HG03025 (cell line): ENCODE data around the gene CHCHD3.

Experiments
- ATAC-seq: cut with Tn5 transposase; IDR thresholded peaks from one replicate; pipeline ENCODE4 v1.9.1; 2021; ENCODE audit warnings: mild to moderate bottlenecking, moderate library complexity; ENCODE audit not compliant: unreplicated experiment, low FRiP score

The CHCHD3 gene

DNA sequence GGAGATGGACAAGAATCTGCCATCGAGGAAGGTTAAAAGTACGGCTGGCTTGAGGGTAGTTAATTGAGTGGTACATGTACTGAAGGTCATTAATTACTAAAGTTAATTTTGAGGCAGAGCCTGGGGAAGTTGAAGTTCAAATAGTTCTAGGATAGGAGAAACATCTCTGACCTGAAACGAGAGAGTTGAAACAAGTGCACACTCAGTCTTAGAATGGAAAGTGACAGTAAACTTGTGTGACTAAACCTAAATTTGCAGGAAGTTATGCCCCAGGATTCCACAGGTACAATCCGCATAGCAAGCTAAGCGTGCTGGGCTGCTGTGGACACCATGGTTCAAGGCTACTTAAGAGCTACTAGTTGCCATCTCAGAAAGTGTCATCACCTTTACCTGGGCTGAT is 209.9 kb downstream of the CHCHD3 start:
- peak; percentile 48 for ATAC-seq

DNA sequence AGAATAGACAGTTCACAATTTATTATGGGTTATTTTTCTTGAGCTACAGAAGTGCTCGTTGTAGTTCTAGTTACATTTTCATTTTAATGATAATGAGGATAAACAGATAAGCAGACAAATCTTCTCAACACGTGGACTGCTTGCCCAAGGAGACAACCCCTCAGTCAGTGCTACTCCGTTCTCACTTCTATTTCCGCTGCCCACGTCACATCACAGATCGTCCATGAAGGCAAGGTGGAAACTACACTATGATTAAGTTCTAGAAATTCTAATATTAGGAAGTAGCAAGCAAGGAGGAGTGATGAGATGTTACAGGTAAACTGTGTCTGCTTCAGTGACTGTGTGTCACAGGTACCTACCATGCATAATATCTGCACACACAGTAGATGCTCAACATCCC is 210.5 kb downstream of the CHCHD3 start:
- peak; percentile 63 for ATAC-seq

DNA sequence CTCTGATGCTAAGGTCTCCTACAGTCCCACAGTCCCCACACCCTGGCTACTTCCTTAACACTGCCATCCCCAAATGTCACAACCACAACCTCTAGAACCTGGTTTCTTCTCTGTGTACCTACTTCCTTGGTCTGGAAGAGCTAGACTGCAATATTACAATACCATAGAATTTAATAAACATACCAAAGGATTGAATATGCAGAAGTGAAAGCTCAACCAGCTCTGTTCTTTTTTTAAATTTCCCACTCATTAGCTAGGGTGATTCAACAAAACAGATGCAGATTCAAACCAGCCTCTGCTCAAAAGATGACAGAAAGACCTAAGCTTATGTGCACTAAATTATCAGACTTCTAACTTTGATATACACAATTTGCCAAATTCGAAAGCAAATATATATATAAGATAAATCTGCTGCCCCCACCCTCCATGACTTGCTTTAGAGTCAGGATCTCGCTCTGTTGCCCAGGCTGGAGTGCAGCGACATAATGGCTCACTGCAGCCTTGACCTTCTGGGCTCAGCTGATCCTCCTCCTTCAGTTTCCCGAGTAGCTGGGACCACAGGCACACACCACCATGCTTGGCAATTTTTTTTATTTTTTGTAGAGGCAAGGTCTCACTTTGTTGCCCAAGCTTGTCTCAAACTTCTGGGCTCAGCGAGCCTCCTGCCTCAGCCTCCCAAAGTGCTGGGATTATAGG is 212.6 kb downstream of the CHCHD3 start:
- ATAC-seq: no peak

DNA sequence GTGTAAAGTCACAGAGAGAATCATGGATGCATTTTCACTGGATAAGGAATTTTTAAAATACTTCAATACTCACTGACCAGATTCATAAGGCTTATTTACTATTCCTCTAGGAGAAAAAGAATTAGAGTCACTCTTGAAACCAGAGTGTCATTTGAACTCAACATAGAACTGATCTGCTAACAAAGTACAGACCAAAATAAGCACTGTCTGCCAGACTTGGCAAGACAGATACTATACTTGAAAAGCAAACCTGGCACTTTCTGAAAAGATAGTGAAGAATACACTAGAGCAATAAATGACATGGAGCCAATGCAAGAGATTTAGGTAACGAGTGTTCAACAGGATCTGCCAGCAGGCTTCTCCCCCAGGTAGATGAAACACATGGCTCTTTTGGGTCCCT is 215.3 kb downstream of the CHCHD3 start:
- ATAC-seq: no peak

DNA sequence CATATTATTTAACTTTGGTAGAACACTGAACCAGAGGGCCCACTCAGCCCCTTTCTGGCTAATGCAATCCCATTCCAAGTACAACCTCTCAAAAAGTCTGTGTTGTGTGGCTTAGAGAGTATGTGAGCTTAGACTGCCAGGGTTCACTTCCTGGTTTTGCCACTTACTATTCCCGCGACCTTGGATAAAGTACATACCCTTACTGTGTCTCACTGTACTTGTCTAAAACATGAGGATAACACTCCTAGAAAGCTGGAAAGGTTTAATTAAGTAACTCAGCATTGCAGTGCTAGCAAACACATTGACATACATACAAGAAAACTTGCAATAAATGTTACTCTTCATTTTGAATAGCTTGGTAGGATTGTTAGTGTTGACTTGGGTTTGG is 215.8 kb downstream of the CHCHD3 start:
- no peak for ATAC-seq

DNA sequence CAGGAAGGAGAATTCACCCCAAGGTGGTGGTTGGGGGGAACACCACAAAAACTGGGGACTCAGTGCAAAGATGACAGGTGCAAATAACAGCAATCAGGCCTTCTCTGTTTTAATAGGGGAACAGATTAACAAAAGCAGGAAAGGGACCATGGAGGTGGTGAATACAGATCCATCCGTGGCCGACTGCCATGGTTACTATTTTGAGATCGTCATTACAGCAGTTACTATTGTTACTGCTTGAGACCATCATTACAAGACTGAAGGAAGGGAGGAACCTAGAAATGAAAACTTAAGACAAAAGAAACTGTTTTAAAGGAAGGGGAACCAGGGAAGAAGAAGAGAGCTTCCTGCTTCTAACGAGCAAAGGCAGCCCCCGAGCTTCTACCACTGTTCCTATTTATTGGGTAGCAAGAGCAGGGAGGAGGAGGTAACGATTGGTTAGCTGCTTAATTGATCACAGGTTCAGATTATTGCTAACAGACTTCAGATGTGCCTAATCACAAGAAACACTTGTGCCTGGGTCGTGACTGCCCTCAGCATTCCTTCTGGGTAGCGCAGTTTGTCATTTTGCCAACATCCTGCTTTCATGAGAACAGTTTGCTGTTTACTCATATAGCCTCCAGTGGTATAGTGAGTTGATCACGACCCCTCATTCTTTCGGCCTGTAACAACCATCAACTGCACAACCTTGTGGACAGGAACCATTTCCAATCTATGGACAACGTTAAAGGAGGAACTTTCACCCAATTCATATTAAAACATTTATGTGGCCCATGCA is 216.3 kb downstream of the CHCHD3 start:
- no peak for ATAC-seq

DNA sequence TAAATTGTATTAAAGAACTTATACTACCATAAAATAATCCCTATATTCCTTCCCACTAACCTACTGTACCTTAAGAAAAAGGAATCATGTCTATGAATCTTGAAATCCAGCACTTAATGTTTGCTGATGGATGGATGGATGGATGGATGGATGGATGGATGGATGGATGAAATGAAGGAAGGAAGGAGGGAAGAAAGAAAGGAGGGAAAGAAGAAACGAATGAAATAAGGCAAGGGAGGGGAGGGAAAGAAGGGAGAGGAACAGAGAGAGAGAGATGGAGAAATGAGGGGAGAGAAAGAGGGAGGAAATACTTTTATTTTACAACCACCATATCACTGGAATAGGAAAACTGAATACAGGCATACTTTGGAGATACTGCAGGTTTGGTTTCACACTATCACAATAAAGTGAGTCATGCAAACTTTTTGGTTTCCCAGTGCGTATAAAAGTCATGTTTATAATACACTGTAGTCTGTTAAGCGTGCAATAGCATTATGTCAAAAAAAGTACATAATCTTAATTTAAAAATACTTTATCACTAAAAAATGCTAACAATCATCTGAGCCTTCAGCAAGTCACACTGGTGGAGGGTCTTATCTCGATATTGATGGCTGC is 219.8 kb downstream of the CHCHD3 start:
- ATAC-seq: no peak

DNA sequence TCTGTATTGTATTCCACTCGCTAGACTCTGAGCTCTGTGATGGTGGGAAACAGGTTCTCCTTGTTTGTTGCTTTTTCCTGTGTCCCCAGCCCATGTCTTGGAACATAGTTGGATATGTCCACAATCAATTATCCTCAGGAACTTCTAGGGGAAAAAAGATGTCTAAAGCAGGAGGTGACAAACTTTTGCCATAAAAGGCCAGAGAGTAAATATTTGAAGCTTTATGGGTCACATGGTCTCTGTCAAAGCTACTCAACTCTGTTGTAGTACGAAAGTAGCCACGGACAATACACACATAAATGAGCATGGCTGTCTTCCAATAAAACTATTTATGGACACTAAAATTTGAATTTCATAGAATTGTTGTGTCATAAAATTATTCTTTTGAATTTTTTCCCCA is 220.5 kb downstream of the CHCHD3 start:
- no peak for ATAC-seq

DNA sequence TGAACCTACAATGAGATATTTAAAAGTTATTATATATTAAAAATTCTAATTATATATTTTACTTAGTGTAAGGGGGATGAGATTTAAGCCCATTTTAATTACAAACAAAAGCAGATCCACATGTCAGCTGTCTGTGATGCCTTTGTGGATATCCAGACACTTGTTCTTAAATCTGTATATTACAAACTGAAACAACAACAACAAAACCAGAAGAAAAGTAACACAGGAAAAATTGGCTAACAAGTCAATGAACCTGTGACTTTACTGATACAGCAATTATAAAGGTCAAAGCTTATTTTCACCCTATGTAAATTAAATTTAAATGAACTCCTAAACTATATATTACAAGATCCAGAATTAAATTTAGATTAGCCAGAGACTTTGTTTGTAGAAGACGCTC is 222.7 kb downstream of the CHCHD3 start:
- ATAC-seq: no peak

DNA sequence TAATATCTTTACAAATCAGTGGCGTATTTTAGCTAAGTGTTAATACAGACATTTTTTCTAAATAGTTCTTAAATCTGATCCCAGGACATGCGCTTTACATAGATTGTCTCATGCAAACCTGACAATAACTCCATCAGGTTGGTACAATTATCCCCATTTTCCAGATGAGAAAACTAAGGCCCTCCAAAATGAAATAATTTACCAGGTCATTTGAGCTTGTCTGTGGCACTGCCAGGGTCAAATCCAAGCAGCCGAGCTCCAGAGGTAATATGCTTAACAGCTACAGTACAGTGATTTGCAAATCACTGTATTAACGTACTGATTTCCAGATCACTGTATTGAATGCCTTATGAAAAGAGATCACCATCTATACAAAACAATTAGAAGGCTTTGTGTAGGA is 223.1 kb downstream of the CHCHD3 start:
- no peak for ATAC-seq

DNA sequence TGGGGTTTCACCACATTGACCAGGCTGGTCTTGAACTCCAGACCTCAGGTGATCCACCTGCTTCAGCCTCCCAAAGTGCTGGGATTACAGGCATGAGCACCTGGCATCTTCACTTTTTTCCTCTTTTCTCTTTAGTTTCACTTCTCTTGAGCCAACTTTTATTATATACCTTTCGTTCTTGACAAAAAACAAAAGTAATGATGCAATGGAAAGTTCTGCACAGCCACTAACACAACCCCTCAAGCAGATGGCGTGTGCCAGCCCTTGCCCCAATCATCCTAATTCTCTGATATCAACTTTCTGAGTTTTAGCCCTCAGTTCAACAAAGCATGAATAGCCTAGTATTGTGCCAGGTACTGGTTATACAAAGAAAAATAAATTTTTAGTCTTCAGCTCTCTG is 223.6 kb downstream of the CHCHD3 start:
- ATAC-seq: no peak

DNA sequence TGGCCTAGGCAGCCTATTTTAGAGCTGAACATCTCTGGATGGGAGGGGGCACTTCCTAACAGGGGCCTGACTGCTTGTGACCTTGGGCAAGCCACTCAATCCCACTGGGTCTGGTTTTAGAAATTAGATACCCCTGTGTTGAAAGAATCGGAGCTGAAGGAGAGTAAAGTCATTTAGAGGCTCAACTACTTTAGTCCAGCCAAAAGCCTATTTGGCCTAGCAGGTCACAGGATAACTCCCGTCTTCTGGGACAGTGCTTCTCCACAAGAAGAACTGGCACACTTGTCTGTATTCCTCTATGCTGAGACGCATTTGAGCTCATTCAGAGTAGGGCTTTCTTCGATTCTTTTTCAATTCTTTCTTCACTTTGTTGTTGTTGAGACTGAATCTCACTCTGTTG is 224.2 kb downstream of the CHCHD3 start:
- ATAC-seq: no peak

DNA sequence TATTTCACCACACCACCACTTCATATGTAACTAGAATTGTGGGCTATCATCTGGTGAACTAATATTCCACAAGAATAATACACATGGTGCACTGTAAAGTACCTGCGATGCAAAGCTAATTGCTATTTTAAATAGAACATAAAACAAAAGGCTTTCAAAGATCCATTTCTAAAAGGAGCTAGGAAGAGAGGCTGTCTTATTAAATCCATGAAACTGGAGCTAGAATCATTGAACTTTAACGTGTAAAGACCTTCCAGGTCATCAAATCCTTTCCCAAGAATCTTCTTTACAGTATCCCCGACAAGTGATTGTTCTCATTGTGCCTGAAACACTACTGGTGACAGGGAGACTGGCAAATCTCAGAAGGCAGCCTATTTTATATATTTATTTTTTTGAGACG is 224.9 kb downstream of the CHCHD3 start:
- ATAC-seq: no peak

DNA sequence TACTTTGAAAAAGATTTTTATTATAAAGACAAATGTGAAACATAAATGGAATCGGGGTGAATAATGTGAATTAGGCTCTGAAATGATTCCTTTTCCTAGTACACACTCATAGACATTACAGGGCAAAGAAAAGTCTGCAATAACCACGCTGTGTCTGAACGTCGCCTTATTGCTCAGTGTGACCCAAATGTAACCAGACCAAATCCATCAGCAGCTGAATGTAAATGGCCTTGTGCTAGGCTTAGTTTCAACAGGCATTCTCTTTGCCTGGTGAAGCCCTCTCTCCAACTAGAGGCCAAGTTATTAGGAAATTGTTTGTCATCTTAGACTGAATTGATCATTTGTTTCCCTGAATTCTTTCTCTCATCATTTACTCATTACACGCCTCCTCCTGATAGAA is 225.5 kb downstream of the CHCHD3 start:
- no peak for ATAC-seq

DNA sequence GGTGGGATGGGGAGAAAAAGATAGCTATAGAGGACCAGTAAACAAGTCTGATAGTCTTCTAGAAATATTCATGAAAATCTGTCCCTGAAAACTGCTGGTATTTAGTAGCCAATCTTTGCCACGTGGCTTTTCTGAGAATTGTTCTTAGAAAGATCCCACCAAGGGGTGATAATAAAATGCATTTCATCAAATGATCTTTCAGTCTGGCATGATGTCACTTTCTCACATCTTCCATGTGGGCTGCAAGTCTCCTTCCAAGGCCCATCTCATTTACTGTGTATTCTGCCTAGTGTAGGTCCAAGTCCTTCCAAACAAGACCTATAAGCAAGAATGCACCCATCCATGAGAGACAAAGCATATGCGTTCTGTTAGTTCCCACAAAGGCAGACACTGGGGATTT is 226.0 kb downstream of the CHCHD3 start:
- no peak for ATAC-seq

DNA sequence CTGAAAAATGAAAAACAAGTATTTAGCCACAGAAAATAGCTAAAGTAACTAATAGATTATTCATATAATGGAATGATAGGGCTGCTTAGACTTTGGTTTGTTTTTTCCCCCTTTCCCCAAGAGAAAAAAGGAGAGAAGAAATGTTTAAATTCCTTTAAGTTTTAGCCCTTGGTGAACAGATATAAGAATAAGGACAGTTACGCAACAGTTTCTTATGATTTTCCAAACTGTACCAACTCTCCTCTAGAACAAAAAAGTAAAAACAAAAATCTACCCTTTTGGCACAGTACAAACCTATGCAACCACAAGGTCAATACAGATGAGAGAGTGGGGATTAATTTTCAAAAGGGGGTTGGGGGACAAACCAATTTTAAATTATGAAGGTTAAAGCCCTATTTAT is 227.7 kb downstream of the CHCHD3 start:
- ATAC-seq: no peak

DNA sequence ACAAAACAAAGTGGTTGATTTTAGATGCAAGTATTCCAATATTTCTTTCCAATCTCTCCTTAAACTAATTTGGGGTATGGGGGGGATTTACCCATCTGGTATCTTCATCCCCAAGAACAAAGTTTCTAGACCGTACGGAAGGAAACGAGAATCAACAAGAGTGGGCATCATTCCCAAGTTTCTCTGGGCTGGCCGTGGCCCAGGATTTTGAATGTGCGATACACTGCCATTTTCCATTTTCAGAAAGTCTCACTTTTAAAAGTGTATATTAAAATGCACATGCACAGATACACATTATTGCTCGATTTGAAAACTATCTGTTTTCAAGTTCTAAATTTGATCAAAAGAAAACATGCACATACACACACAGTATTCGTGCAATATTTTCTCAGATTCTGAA is 234.5 kb downstream of the CHCHD3 start:
- no peak for ATAC-seq

DNA sequence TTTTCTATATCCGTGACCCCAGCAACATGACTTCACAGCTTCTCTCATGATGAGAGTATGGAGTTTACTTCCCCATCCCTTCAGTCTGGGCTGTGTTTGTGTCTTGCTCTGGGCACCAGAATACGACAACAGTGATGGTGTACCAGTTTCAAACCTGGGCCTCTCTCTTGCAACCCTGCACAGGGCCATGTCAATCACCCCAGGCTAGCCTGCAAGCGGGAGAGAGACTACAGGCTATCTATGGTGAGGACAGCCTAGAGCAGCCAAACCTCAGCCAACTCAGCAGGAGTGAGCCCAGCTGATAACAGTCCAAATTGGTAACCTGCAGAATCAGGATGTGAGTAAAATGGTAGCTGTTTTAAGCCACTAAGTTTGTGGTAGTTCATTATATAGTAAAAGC is 235.8 kb downstream of the CHCHD3 start:
- ATAC-seq: no peak

DNA sequence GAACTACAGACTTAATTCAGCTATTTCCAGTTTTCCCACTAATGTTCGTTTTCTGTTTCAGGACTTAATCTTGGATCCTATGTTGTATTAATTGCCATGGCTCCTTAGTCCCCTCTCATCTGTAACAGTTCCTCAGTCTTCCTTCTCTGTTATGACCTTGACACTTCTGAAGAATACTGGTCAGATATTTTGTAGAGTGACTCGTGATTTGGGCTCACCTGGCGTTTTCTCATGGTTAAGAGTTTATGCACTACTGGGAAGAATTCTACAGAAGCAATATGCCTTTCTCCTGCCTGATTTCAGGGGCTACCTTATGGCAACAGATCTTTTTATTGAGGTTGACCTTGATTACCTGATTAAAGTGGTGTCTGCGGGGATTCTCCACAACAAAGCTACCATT is 239.4 kb downstream of the CHCHD3 start:
- ATAC-seq: no peak

DNA sequence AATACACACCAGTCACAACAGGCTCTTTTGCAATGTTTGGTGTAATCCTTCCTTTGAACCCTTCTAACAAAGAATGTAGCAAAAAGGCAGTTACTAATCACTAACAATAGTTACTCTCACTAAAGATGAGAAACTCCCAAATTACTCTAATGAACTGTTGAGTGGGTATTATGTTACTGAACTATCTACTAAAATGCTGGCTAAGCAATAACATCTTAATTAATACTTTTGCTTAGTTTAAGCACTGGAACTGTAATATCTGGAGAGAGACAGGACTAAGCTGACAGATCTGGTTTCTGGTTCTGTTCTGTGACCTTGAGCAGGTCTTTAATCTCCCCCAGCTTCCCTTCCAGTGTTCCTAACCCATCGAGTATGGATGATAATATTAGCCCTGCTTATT is 241.7 kb downstream of the CHCHD3 start:
- no peak for ATAC-seq

DNA sequence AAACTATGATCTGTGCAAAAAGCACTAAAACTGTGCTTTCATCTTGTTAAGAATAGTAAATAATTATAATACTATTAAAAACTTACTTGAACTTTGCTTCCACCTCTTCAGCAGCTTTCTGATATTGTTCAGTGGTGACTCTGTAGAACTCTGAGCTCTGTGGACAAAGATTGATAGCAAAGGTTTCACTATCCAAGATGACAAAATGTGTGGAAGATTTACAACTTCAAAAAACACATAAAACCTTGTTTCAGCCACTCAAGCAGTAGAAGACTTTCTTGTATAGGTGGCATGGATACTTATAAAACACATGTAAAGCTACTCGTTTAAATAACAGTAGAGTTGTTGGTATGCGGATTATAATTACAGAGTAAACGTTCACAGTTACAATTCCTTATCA is 243.6 kb downstream of the CHCHD3 start:
- ATAC-seq: no peak

DNA sequence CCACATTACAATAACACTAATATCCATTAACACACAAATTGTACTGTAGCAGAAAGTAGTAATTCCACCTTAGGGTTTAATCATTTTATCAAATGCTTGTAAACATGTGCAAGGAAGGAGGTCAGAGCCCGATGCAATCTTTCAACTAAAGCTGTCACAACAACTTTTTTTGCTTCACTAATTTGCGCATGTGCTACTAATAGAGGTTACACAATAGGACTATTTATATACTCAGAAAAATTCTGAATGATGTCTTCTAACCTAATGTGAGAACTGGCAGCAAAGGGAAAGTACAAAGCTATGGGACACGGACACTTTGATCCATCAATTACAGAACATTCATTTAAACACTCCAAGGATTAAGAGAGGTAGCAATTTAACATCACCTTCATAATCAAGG is 244.4 kb downstream of the CHCHD3 start:
- ATAC-seq: no peak
